ENCODE data around the gene IMPA2.

- TF ChIP-seq CTCF (IDR thresholded peaks at IDR 0.05) = no peak
- TF ChIP-seq POLR2A (IDR thresholded peaks at IDR 0.05) = no peak
Measured at GRCh38 chr18:12030670-12031069, 49.4 kb downstream of the IMPA2 start.

Measured in lower leg skin (tissue), 3 donors.